Measurements from ENCODE around the gene LPP. TPM values are rescaled to one million over a fixed set of nuclear protein-coding genes. Genes with fewer than 3 reads are reported as not detected.

Gene LPP
- total RNA-seq, 6 experiments from 2014 or later, result 84.1 to 121 (median 102) TPM

DNA sequence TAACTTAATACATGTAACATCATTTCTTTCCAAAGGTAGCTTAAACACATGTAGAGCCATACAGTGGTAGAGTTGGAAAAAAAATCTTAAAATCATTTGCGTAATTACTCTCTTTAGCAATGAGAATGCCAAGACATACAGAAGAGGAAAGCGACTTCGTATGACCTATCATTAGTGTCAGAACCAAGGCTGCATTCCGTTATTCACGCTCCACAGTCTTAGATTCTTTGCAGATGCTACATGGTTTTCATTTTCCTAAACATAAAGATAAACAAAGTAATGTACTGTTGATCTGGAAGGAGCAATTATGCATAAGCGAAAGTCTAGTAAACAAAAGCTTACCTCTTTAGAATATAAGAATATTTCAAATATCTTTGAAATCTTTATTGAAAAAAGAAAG, 607.5 kb downstream of the LPP start:
- Mint-ChIP-seq H3K27me3 (ENCODE audit: insufficient read depth) (no peaks in the 10 kb centered on the region), H3K4me1 (ENCODE audit: low read depth) (peaks cover 20% of the 10 kb centered on the region), H3K4me3 (no peak overlapping the region), H3K9me3 (no peaks in the 10 kb centered on the region), H3K27ac (no peak overlapping the region), H3K36me3 (ENCODE audit: low read depth) (peaks cover 7% of the 10 kb centered on the region)
- DNase-seq, result no peak
- no peak for TF ChIP-seq CTCF (IDR thresholded peaks at IDR 0.05)

DNA sequence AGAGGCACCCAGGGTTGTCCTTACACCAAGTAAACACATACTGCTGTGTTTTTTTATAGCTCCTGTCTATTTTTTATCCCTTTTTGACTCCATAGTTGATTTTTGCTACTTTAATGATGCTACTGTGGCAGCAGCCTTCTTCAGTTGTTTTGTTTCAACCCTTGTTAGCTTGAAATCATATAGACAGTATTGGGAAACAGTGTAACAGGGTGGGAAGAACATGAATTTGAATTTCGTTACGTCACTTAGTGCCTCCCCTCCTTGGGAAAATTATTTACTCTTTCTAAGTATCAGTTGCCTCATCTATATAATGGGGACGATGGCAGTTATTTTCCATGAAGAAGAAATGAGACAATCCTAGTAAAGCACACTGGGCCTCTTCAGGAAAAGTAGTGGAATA, 608.0 kb downstream of the LPP start:
- H3K36me3 Mint-ChIP-seq (ENCODE audit: low read depth), result peaks cover 7% of the 10 kb centered on the region
- no peak overlapping the region for H3K27ac Mint-ChIP-seq
- H3K27me3 Mint-ChIP-seq (ENCODE audit: insufficient read depth), result no peaks in the 10 kb centered on the region
- no peak for DNase-seq
- H3K4me3 Mint-ChIP-seq, result no peak overlapping the region
- no peak for TF ChIP-seq CTCF (IDR thresholded peaks at IDR 0.05)
- H3K9me3 Mint-ChIP-seq, result no peaks in the 10 kb centered on the region
- H3K4me1 Mint-ChIP-seq (ENCODE audit: low read depth), result peaks cover 20% of the 10 kb centered on the region

- H3K9me3 Mint-ChIP-seq, result no peaks in the 10 kb centered on the region
- no peak overlapping the region for H3K4me3 Mint-ChIP-seq
- H3K27me3 Mint-ChIP-seq (ENCODE audit: insufficient read depth), result no peaks in the 10 kb centered on the region
- no peak for TF ChIP-seq CTCF (IDR thresholded peaks at IDR 0.05)
- peaks cover 15% of the 10 kb centered on the region for H3K4me1 Mint-ChIP-seq (ENCODE audit: low read depth)
- H3K27ac Mint-ChIP-seq, result no peak overlapping the region
- no peak for DNase-seq
- H3K36me3 Mint-ChIP-seq (ENCODE audit: low read depth), result peaks cover 7% of the 10 kb centered on the region; the same call in 1 of the 2 replicates
Observed at GRCh38 chr3:188764609-188765008, 610.7 kb downstream of the LPP start.

DNA sequence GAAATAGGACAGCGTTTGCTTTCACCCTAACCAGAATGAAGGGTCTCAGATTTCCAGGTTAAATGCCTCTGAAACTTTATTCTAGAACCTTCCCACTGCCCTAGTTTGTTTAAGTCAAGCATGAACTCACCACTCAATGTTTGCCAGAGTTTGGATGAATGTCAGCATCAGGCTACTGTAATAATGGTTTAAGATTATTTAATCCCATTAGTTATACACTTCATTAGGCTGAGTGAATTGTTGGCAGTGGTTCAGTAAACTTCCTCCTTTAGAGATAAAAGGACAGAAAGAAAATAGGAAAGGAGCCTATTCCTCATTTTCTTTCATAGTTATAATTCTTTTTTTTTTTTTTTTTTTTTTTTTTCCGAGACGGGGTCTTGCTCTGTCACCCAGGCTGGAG, 615.9 kb downstream of the LPP start:
- no peaks in the 10 kb centered on the region for H3K36me3 Mint-ChIP-seq (ENCODE audit: low read depth)

DNA sequence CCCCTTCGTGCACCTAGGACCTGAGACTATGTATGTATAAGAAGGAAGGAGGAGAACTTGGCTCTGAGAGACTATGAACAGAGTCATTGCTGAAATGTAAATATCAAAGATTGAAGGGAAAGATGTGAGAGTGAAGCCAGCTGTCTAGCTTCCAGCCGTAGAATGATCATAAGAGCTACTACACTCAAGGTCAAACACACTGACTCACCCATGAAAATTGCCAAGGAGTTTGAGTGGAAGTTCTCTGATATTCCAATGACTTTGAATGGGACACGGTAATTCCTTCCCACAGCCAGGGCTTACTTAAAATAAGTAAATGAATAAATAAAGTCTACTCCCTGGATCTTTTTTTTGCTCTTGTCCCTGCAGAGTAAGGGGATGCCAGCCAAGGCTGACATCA, 618.9 kb downstream of the LPP start:
- Mint-ChIP-seq H3K9me3 (no peaks in the 10 kb centered on the region), H3K36me3 (ENCODE audit: low read depth) (no peaks in the 10 kb centered on the region), H3K4me1 (ENCODE audit: low read depth) (peaks cover 48% of the 10 kb centered on the region), H3K27ac (peak overlapping the region; percentile 6; the same call in 1 of the 2 replicates), H3K4me3 (no peak overlapping the region), H3K27me3 (ENCODE audit: insufficient read depth) (peaks cover 2% of the 10 kb centered on the region)
- TF ChIP-seq CTCF (IDR thresholded peaks at IDR 0.05), result no peak
- peak; percentile 33 for DNase-seq

More for the DNA sequence above, 615.9 kb downstream of the LPP start:
- Mint-ChIP-seq H3K4me1 (ENCODE audit: low read depth) (peaks cover 22% of the 10 kb centered on the region), H3K4me3 (no peak overlapping the region), H3K27ac (no peak overlapping the region), H3K9me3 (no peaks in the 10 kb centered on the region), H3K27me3 (ENCODE audit: insufficient read depth) (no peaks in the 10 kb centered on the region)
- TF ChIP-seq CTCF (IDR thresholded peaks at IDR 0.05), result no peak
- no peak for DNase-seq

GRCh38 chr3:188775412-188775811, 621.5 kb downstream of the LPP start:
- no peak overlapping the region for H3K27ac Mint-ChIP-seq
- no peak for TF ChIP-seq CTCF (IDR thresholded peaks at IDR 0.05)
- no peak for DNase-seq
- H3K36me3 Mint-ChIP-seq (ENCODE audit: low read depth), result no peaks in the 10 kb centered on the region; the same call in 1 of the 2 replicates
- H3K27me3 Mint-ChIP-seq (ENCODE audit: insufficient read depth), result peaks cover 2% of the 10 kb centered on the region
- no peaks in the 10 kb centered on the region for H3K9me3 Mint-ChIP-seq
- H3K4me1 Mint-ChIP-seq (ENCODE audit: low read depth), result peaks cover 51% of the 10 kb centered on the region
- H3K4me3 Mint-ChIP-seq, result no peak overlapping the region

Measured in HFFc6 (cell line).